Left lung (tissue), 10 donors: Measurements from ENCODE around the gene SLC16A14. TPM values are rescaled to one million over a fixed set of nuclear protein-coding genes. Genes with fewer than 3 reads are reported as not detected.

Experiments
- ATAC-seq: fragments of 200-7000 bp; cut with Tn5 transposase; one replicate; pipeline ENCODE4 v1.9.1; 2020; ENCODE audit warnings: moderate library complexity
- DNase-seq, 4 donors: peaks; one replicate each; pipeline ENCODE4 v3.0.0-alpha.2; 2013 to 2020
- H3K27ac ChIP-seq, 2 donors: fragments of 200-600 bp; sonication (generic) in 1 of 2; one replicate each; pipeline versions ENCODE4 v1.5.0 to v1.8.0; 2020 to 2021
- H3K27me3 ChIP-seq, 2 donors: fragments of 200-600 bp; sonication (generic) in 1 of 2; one replicate each; pipeline versions ENCODE4 v1.5.0 to v1.8.0; 2020 to 2021
- H3K36me3 ChIP-seq, 2 donors: fragments of 200-600 bp; sonication (generic) in 1 of 2; one replicate each; pipeline versions ENCODE4 v1.5.0 to v1.8.0; 2020 to 2021
- H3K4me1 ChIP-seq, 2 donors: fragments of 200-600 bp; one replicate each; pipeline ENCODE4 v1.8.0; 2021
- H3K4me3 ChIP-seq, 2 donors: fragments of 200-600 bp; sonication (generic) in 1 of 2; one replicate each; pipeline versions ENCODE4 v1.5.0 to v1.8.0; 2020 to 2021; ENCODE audit warnings: mild to moderate bottlenecking in 1 of 2
- H3K9me3 ChIP-seq, 2 donors: fragments of 200-600 bp; sonication (generic) in 1 of 2; one replicate each; pipeline versions ENCODE4 v1.5.0 to v1.8.0; 2020 to 2021
- intact Hi-C, 2 donors: fragments of 100-400 bp; cut with DNase I; formaldehyde crosslinking; loops; one replicate each; pipeline versions ENCODE4 v1.11.2 to v1.14.2; 2022
- polyA plus RNA-seq, 6 donors: library from polyadenylated mRNA; unstranded; fragments of 120-200 nt; gene quantifications; one replicate each; pipeline ENCODE4 v1.2.1, GENCODE V29; 2013; ENCODE audit not compliant: insufficient read length in 6 of 6
- total RNA-seq, 2 donors: library from RNA; stranded (reverse); fragmentation: NEBNext Ultra II Directional; extraction: Animal tissue kit (Norgen Biotek cat#: 25700); gene quantifications; one replicate each; pipeline ENCODE4 v1.2.1, GENCODE V29; 2021
- TF ChIP-seq, protein P1 (sequence below), 2 donors: fragments of 200-600 bp; sonication (generic) in 1 of 2; IDR thresholded peaks; one replicate each; pipeline versions ENCODE4 v1.5.0 to v1.8.0; 2021; ENCODE audit warnings: antibody characterized with exemption in 2 of 2
- donor health status: DM: no; HTN: yes; CAD: no.
- donor health status: DM: no; HTN: no; CAD: no.

Gene SLC16A14
- total and polyA plus RNA-seq, 8 donors, result 3.1 to 13.0 (median 10.8) TPM

DNA sequence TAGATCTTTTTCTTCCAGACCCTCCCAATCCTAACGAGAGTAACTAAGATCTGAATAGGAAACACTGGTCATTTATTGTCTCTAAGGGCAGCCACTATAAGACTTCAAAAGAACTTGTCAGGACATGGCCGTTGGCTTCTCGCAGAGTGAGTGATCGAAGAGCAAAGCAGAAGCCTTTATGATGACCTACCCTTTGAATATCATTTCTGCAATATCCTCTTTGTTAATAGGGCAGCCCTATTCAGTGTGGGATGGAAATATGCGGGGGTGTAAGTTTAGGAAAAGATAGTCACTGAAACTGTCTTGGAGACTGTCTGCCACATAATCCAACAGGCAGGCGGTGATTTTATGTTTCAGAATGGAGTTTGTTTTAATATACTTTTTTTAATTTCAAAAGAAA is 75.5 kb downstream of the SLC16A14 start:
- TF ChIP-seq, protein P1, sequence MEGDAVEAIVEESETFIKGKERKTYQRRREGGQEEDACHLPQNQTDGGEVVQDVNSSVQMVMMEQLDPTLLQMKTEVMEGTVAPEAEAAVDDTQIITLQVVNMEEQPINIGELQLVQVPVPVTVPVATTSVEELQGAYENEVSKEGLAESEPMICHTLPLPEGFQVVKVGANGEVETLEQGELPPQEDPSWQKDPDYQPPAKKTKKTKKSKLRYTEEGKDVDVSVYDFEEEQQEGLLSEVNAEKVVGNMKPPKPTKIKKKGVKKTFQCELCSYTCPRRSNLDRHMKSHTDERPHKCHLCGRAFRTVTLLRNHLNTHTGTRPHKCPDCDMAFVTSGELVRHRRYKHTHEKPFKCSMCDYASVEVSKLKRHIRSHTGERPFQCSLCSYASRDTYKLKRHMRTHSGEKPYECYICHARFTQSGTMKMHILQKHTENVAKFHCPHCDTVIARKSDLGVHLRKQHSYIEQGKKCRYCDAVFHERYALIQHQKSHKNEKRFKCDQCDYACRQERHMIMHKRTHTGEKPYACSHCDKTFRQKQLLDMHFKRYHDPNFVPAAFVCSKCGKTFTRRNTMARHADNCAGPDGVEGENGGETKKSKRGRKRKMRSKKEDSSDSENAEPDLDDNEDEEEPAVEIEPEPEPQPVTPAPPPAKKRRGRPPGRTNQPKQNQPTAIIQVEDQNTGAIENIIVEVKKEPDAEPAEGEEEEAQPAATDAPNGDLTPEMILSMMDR (IDR thresholded peaks at IDR 0.05), result no peak
- H3K27ac ChIP-seq, result no peak overlapping the region
- no peaks in the 10 kb centered on the region for H3K4me1 ChIP-seq
- intact Hi-C loops, result no loop called here
- H3K4me3 ChIP-seq, result no peak overlapping the region
- no peaks in the 10 kb centered on the region for H3K9me3 ChIP-seq
- DNase-seq (no peak), ATAC-seq (no peak)
- no peaks in the 10 kb centered on the region for H3K27me3 ChIP-seq
- H3K36me3 ChIP-seq, result no peaks in the 10 kb centered on the region

Other genes with a start within 250 kb of the SLC16A14 start
- gene TRIP12, start 146.9 kb downstream of the SLC16A14 start, total RNA-seq, result 100 to 1,000 TPM; 203 to 234 TPM
- 100 to 1,000 TPM; 166 to 185 (median 173) TPM for gene TRIP12, start 146.9 kb downstream of the SLC16A14 start, polyA plus RNA-seq
- gene FBXO36, start 146.4 kb downstream of the SLC16A14 start, total RNA-seq, result 1 to 10 TPM; 2.0 to 2.4 TPM
- gene FBXO36, start 146.4 kb downstream of the SLC16A14 start, polyA plus RNA-seq, result 1 to 10 TPM; 4.7 to 5.9 (median 5.2) TPM
- 10 to 100 TPM; 22.9 to 37.8 TPM for gene SP110, start 151.1 kb upstream of the SLC16A14 start, total RNA-seq
- gene SP110, start 151.1 kb upstream of the SLC16A14 start, polyA plus RNA-seq, result 10 to 100 TPM; 35.3 to 48.4 (median 41.7) TPM
- gene SP140, start 156.8 kb upstream of the SLC16A14 start, total RNA-seq, result 1 to 10 TPM; 3.2 to 4.8 TPM
- 1 to 10 TPM in 4 of 6 donors, under 1 TPM in 2; 0.74 to 2.3 (median 1.2) TPM for gene SP140, start 156.8 kb upstream of the SLC16A14 start, polyA plus RNA-seq